DOHH2 (cell line): ENCODE results near the gene ELOB.

Experiments
- H3F3A ChIP-seq: fragments of 200-600 bp; sonication (generic), shearing (Covaris generic); 2 replicates; pipeline ENCODE4 v1.6.0; 2016; ENCODE audit warnings: antibody characterized with exemption, mild to moderate bottlenecking; ENCODE audit not compliant: control insufficient read depth, insufficient read depth
- H3K27ac ChIP-seq: fragments of 200-600 bp; sonication (generic); 2 replicates; pipeline ENCODE4 v1.5.1; 2014; ENCODE audit warnings: low read depth, mild to moderate bottlenecking, low read length, moderate library complexity
- H3K27me3 ChIP-seq: fragments of 200-600 bp; sonication (generic); 2 replicates; pipeline ENCODE4 v1.6.1; 2014; ENCODE audit warnings: mild to moderate bottlenecking, low read length, mixed read lengths; ENCODE audit not compliant: control insufficient read depth
- H3K36me3 ChIP-seq: fragments of 200-600 bp; sonication (generic); 2 replicates; pipeline ENCODE4 v1.6.1; 2014; ENCODE audit warnings: mild to moderate bottlenecking, low read length, moderate library complexity, mixed read lengths; ENCODE audit not compliant: control insufficient read depth
- H3K4me1 ChIP-seq: fragments of 200-600 bp; sonication (generic); 2 replicates; pipeline ENCODE4 v1.6.1; 2014; ENCODE audit warnings: mild to moderate bottlenecking, low read length, mixed read lengths; ENCODE audit not compliant: control insufficient read depth
- H3K4me2 ChIP-seq: fragments of 200-600 bp; sonication (generic); 2 replicates; pipeline ENCODE4 v1.6.0; 2014; ENCODE audit warnings: mild to moderate bottlenecking, low read length, moderate library complexity
- H3K4me3 ChIP-seq: fragments of 200-600 bp; sonication (generic); 2 replicates; pipeline ENCODE4 v1.5.1; 2014; ENCODE audit warnings: mild to moderate bottlenecking, low read length, mixed read lengths
- H3K79me2 ChIP-seq: fragments of 200-600 bp; sonication (generic); 2 replicates; pipeline ENCODE4 v1.6.1; 2014; ENCODE audit warnings: mild to moderate bottlenecking, low read length, mixed read lengths; ENCODE audit not compliant: control insufficient read depth
- H3K9me2 ChIP-seq: fragments of 200-600 bp; sonication (generic); replicated peaks from 2 replicates; pipeline ENCODE4 v1.6.1; 2014; ENCODE audit warnings: mild to moderate bottlenecking, low read length, mixed read lengths; ENCODE audit not compliant: control insufficient read depth
- H3K9me3 ChIP-seq: fragments of 200-600 bp; sonication (generic); 2 replicates; pipeline ENCODE4 v1.6.1; 2014; ENCODE audit warnings: antibody characterized with exemption, low read length, mixed read lengths; ENCODE audit not compliant: control insufficient read depth, insufficient read depth
- H4K20me1 ChIP-seq: fragments of 200-600 bp; sonication (generic); 2 replicates; pipeline ENCODE4 v1.6.0; 2014; ENCODE audit warnings: low read depth, mild to moderate bottlenecking, antibody characterized with exemption, low read length, moderate library complexity; ENCODE audit not compliant: control insufficient read depth, insufficient read depth
- EZH2phosphoT487 ChIP-seq: fragments of 200-600 bp; sonication (generic); IDR thresholded peaks from 2 replicates; pipeline ENCODE4 v1.6.1; 2017; ENCODE audit warnings: borderline replicate concordance, mild to moderate bottlenecking, antibody characterized with exemption, low read length, moderate library complexity, mixed read lengths
- TF ChIP-seq, protein P1 (sequence below): fragments of 200-600 bp; sonication (generic); IDR thresholded peaks from one replicate; pipeline ENCODE4 v1.5.1; 2014; ENCODE audit warnings: antibody characterized with exemption, mild to moderate bottlenecking, low read depth, low read length; ENCODE audit not compliant: poor library complexity, severe bottlenecking

ELOB gene

DNA sequence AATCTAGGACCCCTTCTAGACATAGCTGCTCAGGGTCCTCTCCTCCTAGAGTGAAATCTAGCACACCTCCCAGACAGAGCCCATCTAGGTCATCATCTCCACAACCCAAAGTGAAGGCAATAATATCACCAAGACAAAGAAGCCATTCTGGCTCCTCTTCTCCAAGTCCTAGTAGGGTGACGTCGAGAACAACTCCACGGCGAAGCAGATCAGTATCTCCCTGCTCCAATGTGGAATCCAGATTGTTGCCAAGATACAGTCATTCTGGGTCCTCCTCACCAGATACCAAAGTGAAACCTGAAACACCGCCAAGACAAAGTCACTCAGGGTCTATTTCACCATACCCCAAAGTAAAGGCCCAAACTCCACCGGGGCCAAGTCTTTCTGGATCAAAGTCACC lies 13.9 kb downstream of the ELOB start:
- H4K20me1 ChIP-seq: peaks cover 16% of the 10 kb centered on the region; the same call in 1 of the 2 replicates

DNA sequence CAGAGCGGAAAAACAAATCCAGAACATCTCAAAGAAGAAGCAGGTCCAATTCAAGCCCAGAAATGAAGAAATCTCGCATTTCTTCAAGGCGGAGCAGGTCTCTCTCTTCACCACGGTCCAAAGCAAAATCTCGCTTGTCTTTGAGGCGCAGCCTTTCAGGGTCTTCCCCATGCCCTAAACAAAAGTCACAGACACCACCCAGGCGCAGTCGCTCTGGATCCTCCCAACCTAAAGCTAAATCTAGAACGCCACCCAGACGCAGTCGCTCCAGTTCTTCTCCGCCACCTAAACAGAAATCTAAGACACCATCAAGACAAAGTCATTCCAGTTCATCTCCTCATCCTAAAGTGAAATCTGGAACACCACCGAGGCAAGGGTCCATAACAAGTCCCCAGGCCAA lies 14.4 kb downstream of the ELOB start:
- no peaks in the 10 kb centered on the region for H3K9me3 ChIP-seq
- H3K4me1 ChIP-seq: no peaks in the 10 kb centered on the region
- peaks cover 15% of the 10 kb centered on the region; the same call in 1 of the 2 replicates for H3F3A ChIP-seq
- peaks cover 19% of the 10 kb centered on the region; the same call in 1 of the 2 replicates for H4K20me1 ChIP-seq
- H3K4me3 ChIP-seq: no peak overlapping the region
- no peaks in the 10 kb centered on the region for H3K27me3 ChIP-seq
- H3K4me2 ChIP-seq: no peak overlapping the region
- H3K9me2 ChIP-seq: no peaks in the 10 kb centered on the region
- H3K36me3 ChIP-seq: peaks cover 99% of the 10 kb centered on the region
- no peak for TF ChIP-seq EZH2phosphoT487
- TF ChIP-seq, protein P1, sequence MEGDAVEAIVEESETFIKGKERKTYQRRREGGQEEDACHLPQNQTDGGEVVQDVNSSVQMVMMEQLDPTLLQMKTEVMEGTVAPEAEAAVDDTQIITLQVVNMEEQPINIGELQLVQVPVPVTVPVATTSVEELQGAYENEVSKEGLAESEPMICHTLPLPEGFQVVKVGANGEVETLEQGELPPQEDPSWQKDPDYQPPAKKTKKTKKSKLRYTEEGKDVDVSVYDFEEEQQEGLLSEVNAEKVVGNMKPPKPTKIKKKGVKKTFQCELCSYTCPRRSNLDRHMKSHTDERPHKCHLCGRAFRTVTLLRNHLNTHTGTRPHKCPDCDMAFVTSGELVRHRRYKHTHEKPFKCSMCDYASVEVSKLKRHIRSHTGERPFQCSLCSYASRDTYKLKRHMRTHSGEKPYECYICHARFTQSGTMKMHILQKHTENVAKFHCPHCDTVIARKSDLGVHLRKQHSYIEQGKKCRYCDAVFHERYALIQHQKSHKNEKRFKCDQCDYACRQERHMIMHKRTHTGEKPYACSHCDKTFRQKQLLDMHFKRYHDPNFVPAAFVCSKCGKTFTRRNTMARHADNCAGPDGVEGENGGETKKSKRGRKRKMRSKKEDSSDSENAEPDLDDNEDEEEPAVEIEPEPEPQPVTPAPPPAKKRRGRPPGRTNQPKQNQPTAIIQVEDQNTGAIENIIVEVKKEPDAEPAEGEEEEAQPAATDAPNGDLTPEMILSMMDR: no peak
- H3K79me2 ChIP-seq: peaks cover 100% of the 10 kb centered on the region
- H3K27ac ChIP-seq: no peak overlapping the region

More for the DNA sequence above, 13.9 kb downstream of the ELOB start:
- H3K9me3 ChIP-seq: no peaks in the 10 kb centered on the region
- H3K27me3 ChIP-seq: no peaks in the 10 kb centered on the region
- H3K4me3 ChIP-seq: no peak overlapping the region
- peaks cover 100% of the 10 kb centered on the region for H3K36me3 ChIP-seq
- H3K4me2 ChIP-seq: no peak overlapping the region
- H3F3A ChIP-seq: peaks cover 18% of the 10 kb centered on the region; the same call in 1 of the 2 replicates
- no peaks in the 10 kb centered on the region for H3K4me1 ChIP-seq
- peaks cover 97% of the 10 kb centered on the region for H3K79me2 ChIP-seq
- TF ChIP-seq, protein P1: no peak
- no peak for TF ChIP-seq EZH2phosphoT487
- no peak overlapping the region for H3K27ac ChIP-seq
- no peaks in the 10 kb centered on the region for H3K9me2 ChIP-seq

DNA sequence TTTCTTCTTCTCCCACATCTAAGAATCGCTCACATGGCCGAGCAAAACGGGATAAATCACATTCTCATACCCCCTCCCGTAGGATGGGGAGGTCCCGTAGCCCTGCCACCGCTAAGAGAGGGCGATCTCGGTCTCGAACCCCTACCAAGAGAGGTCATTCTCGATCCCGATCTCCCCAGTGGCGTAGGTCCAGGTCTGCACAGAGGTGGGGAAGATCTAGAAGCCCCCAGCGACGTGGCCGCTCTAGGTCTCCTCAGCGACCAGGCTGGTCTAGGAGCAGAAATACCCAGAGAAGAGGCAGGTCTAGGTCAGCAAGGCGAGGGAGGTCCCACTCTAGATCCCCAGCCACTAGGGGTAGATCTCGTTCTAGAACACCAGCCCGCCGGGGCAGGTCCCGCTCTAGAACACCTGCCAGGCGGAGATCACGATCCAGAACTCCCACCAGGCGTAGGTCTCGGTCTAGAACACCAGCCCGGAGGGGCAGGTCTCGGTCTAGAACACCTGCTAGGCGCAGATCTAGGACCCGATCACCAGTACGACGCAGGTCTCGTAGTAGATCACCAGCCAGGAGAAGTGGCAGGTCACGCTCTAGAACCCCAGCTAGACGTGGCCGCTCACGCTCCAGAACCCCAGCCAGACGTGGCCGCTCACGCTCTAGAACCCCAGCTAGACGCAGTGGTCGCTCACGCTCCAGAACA lies 15.0 kb downstream of the ELOB start:
- no peak for TF ChIP-seq EZH2phosphoT487
- Histone ChIP-seq H3K36me3 (peaks cover 99% of the 10 kb centered on the region), H4K20me1 (peaks cover 23% of the 10 kb centered on the region; the same call in 1 of the 2 replicates), H3K4me3 (no peak overlapping the region), H3K4me1 (no peaks in the 10 kb centered on the region), H3K27me3 (no peaks in the 10 kb centered on the region), H3K4me2 (no peak overlapping the region), H3K27ac (no peak overlapping the region), H3F3A (peaks cover 15% of the 10 kb centered on the region; the same call in 1 of the 2 replicates), H3K9me2 (no peaks in the 10 kb centered on the region), H3K79me2 (peaks cover 100% of the 10 kb centered on the region), H3K9me3 (no peaks in the 10 kb centered on the region)

DNA sequence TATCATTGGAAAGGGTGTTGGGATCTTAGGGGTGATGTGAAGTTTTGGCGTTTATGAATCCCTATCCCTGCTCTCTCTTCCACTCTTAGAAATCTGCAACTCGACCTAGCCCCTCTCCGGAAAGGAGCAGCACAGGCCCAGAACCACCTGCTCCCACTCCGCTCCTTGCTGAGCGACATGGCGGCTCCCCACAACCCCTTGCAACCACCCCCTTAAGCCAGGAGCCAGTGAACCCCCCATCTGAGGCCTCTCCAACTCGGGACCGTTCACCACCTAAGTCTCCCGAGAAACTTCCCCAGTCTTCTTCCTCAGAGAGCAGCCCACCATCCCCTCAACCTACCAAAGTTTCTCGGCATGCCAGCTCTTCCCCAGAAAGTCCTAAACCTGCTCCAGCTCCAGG lies 15.6 kb downstream of the ELOB start:
- no peak overlapping the region for H3K27ac ChIP-seq
- H3K9me3 ChIP-seq: no peaks in the 10 kb centered on the region
- H3K27me3 ChIP-seq: no peaks in the 10 kb centered on the region
- no peak overlapping the region for H3K4me3 ChIP-seq
- peaks cover 99% of the 10 kb centered on the region for H3K36me3 ChIP-seq
- no peaks in the 10 kb centered on the region for H3K9me2 ChIP-seq
- H3K4me1 ChIP-seq: no peaks in the 10 kb centered on the region
- H3K4me2 ChIP-seq: no peak overlapping the region
- H4K20me1 ChIP-seq: peaks cover 26% of the 10 kb centered on the region
- peaks cover 15% of the 10 kb centered on the region; the same call in 1 of the 2 replicates for H3F3A ChIP-seq
- TF ChIP-seq, protein P1: no peak
- no peak for TF ChIP-seq EZH2phosphoT487
- peaks cover 100% of the 10 kb centered on the region for H3K79me2 ChIP-seq
